GM23338 (cell line): ENCODE results near the gene NUMBL. TPM values are rescaled to one million over a fixed set of nuclear protein-coding genes. Genes with fewer than 3 reads are reported as not detected.

Experiments
- ATAC-seq: fragments of 200-7000 bp; cut with Tn5 transposase; 3 replicates; pipeline ENCODE4 v1.9.1; 2020
- DNase-seq: peaks from one replicate; pipeline ENCODE4 v3.0.0-alpha.2; 2015; ENCODE audit warnings: low spot score
- H2AFZ ChIP-seq: fragments of 200-600 bp; sonication (generic); 2 replicates; pipeline ENCODE4 v1.8.0; 2016; ENCODE audit warnings: antibody characterized with exemption, mild to moderate bottlenecking, moderate library complexity
- H3F3A ChIP-seq: fragments of 200-600 bp; sonication (generic); replicated peaks from 2 replicates; pipeline ENCODE4 v1.8.0; 2017; ENCODE audit warnings: antibody characterized with exemption, mixed run types, low read depth
- H3K27ac ChIP-seq: fragments of 200-600 bp; sonication (generic); 2 replicates; pipeline ENCODE4 v1.6.1; 2016; ENCODE audit warnings: low read depth
- H3K27me3 ChIP-seq: fragments of 200-600 bp; sonication (generic); 2 replicates; pipeline ENCODE4 v1.8.0; 2016; ENCODE audit warnings: mild to moderate bottlenecking, mixed run types, moderate library complexity; ENCODE audit not compliant: insufficient read depth
- H3K36me3 ChIP-seq: fragments of 200-600 bp; sonication (generic); 2 replicates; pipeline ENCODE4 v1.8.0; 2016; ENCODE audit warnings: mild to moderate bottlenecking; ENCODE audit not compliant: insufficient read depth
- H3K4me1 ChIP-seq: fragments of 200-600 bp; sonication (generic); 2 replicates; pipeline ENCODE4 v1.8.0; 2016; ENCODE audit warnings: mild to moderate bottlenecking, moderate library complexity; ENCODE audit not compliant: insufficient read depth
- H3K4me2 ChIP-seq: fragments of 200-600 bp; sonication (generic); 2 replicates; pipeline ENCODE4 v1.7.1; 2017; ENCODE audit warnings: mixed run types
- H3K4me3 ChIP-seq: fragments of 200-600 bp; sonication (generic); 2 replicates; pipeline ENCODE4 v1.6.1; 2016; ENCODE audit warnings: mixed run types
- H3K79me2 ChIP-seq: fragments of 200-600 bp; sonication (generic); replicated peaks from 2 replicates; pipeline ENCODE4 v1.8.0; 2017; ENCODE audit warnings: mild to moderate bottlenecking; ENCODE audit not compliant: insufficient read depth
- H3K9me2 ChIP-seq: fragments of 200-600 bp; sonication (generic); 2 replicates; pipeline ENCODE4 v1.8.0; 2017; ENCODE audit not compliant: insufficient read depth
- H4K20me1 ChIP-seq: fragments of 200-600 bp; sonication (generic); replicated peaks from 2 replicates; pipeline ENCODE4 v1.8.0; 2017; ENCODE audit warnings: mild to moderate bottlenecking; ENCODE audit not compliant: insufficient read depth
- H3K27ac Mint-ChIP-seq: 2 replicates; pipeline ENCODE4 v1.8.0; 2020; ENCODE audit warnings: inconsistent platforms, mild to moderate bottlenecking, moderate library complexity, mixed read lengths
- H3K27me3 Mint-ChIP-seq: 3 replicates; pipeline ENCODE4 v1.8.0; 2022; ENCODE audit warnings: low read depth, mild to moderate bottlenecking, moderate library complexity, mixed read lengths, inconsistent platforms; ENCODE audit not compliant: insufficient read depth, poor library complexity
- H3K36me3 Mint-ChIP-seq: 3 replicates; pipeline ENCODE4 v1.8.0; 2021; ENCODE audit warnings: low read depth, mild to moderate bottlenecking, inconsistent platforms, moderate library complexity, mixed read lengths
- H3K4me1 Mint-ChIP-seq: 3 replicates; pipeline ENCODE4 v1.8.0; 2020; ENCODE audit warnings: mild to moderate bottlenecking, inconsistent platforms, mixed read lengths
- H3K4me3 Mint-ChIP-seq: 3 replicates; pipeline ENCODE4 v1.8.0; 2021; ENCODE audit warnings: moderate library complexity, mild to moderate bottlenecking, inconsistent platforms, mixed read lengths
- H3K9me3 Mint-ChIP-seq: 3 replicates; pipeline ENCODE4 v1.8.0; 2020; ENCODE audit warnings: moderate library complexity, mild to moderate bottlenecking, inconsistent platforms, mixed read lengths
- CREB1 ChIP-seq: fragments of 250-450 bp; sonication (Bioruptor Pico); IDR thresholded peaks from 2 replicates; pipeline ENCODE4 v1.5.0; 2020; ENCODE audit warnings: low read depth, mild to moderate bottlenecking, moderate library complexity
- CTCF ChIP-seq, 2 experiments: fragments of 200-600 bp in 1 of 2; sonication (generic) in 1 of 2; conservative IDR thresholded peaks; 2 replicates each; pipeline versions ENCODE4 v1.5.1 to v1.6.1; 2016 to 2017; ENCODE audit warnings: antibody characterized with exemption in 2 of 2, low read depth in 2 of 2, mild to moderate bottlenecking in 2 of 2, moderate library complexity in 1 of 2
- ETS1 ChIP-seq: IDR thresholded peaks from 2 replicates; pipeline ENCODE4 v1.6.1; 2016; ENCODE audit warnings: antibody characterized with exemption
- EZH2 ChIP-seq: fragments of 200-600 bp; sonication (generic); IDR thresholded peaks from one replicate; pipeline ENCODE4 v1.8.0; 2017; ENCODE audit warnings: antibody characterized with exemption, mild to moderate bottlenecking, low read depth; ENCODE audit not compliant: unreplicated experiment
- JUNB ChIP-seq: IDR thresholded peaks from one replicate; pipeline ENCODE4 v1.6.1; 2016; ENCODE audit warnings: antibody characterized with exemption; ENCODE audit not compliant: unreplicated experiment
- POLR2AphosphoS5 ChIP-seq: IDR thresholded peaks from 2 replicates; pipeline ENCODE4 v1.6.1; 2016; ENCODE audit warnings: antibody characterized with exemption, low read depth
- REST ChIP-seq: IDR thresholded peaks from one replicate; pipeline ENCODE4 v1.6.1; 2018; ENCODE audit warnings: antibody characterized with exemption; ENCODE audit not compliant: unreplicated experiment
- ZNF331 ChIP-seq: fragments of 250-450 bp; sonication (Bioruptor Pico); IDR thresholded peaks from 2 replicates; pipeline ENCODE4 v1.5.0; 2020; ENCODE audit warnings: low read depth, mild to moderate bottlenecking, moderate library complexity
- ZNF462 ChIP-seq: fragments of 250-450 bp; sonication (Bioruptor Pico); IDR thresholded peaks from 2 replicates; pipeline ENCODE4 v1.5.0; 2020; ENCODE audit warnings: mild to moderate bottlenecking, moderate library complexity
- polyA plus RNA-seq: library from polyadenylated mRNA; unstranded; fragments of >200 nt; fragmentation: Nextera tagmentation; extraction: Ambion mirVana; gene quantifications from 2 replicates; pipeline ENCODE4 v1.2.1, GENCODE V29; 2016
- total RNA-seq: library from RNA; depleted of rRNA; stranded (reverse); fragments of >200 nt; shearing (Covaris generic); gene quantifications from 2 replicates; pipeline ENCODE4 v1.2.3, GENCODE V29; 2014

The NUMBL gene
- total and polyA plus RNA-seq, 2 experiments from 2014 or later, result 8.5 to 28.5 TPM

- H3K27ac Mint-ChIP-seq, result no peak overlapping the region
- no peak for DNase-seq
- no peaks in the 10 kb centered on the region for H3K9me2 ChIP-seq
- no peaks in the 10 kb centered on the region for H3F3A ChIP-seq
- no peak overlapping the region for H3K27ac ChIP-seq
- no peak overlapping the region for H3K4me2 ChIP-seq
- no peak for ATAC-seq
- H3K9me3 Mint-ChIP-seq, result no peaks in the 10 kb centered on the region
- H3K4me1 Mint-ChIP-seq, result no peaks in the 10 kb centered on the region
- H3K4me3 Mint-ChIP-seq, result no peak overlapping the region
- H3K27me3 ChIP-seq, result no peaks in the 10 kb centered on the region
- no peaks in the 10 kb centered on the region for H3K79me2 ChIP-seq
- TF ChIP-seq ZNF462 (CRISPR knock-in tag), result no peak
- no peak for TF ChIP-seq REST
- no peak for TF ChIP-seq CREB1 (CRISPR knock-in tag)
- no peak for TF ChIP-seq CTCF (conservative IDR thresholded peaks at IDR 0.05; ENCODE audit: low read depth in 2 of 2)
- no peak for TF ChIP-seq ETS1
- no peak for TF ChIP-seq EZH2
- TF ChIP-seq POLR2AphosphoS5, result no peak
- no peak for TF ChIP-seq JUNB
- no peak for TF ChIP-seq ZNF331 (CRISPR knock-in tag)
- no peak overlapping the region for H2AFZ ChIP-seq
- no peaks in the 10 kb centered on the region for H4K20me1 ChIP-seq
- H3K27me3 Mint-ChIP-seq, result no peaks in the 10 kb centered on the region
- H3K36me3 Mint-ChIP-seq, result peaks cover 39% of the 10 kb centered on the region
- H3K36me3 ChIP-seq, result peaks cover 15% of the 10 kb centered on the region; the same call in 1 of the 2 replicates
- H3K4me3 ChIP-seq, result no peak overlapping the region
- no peaks in the 10 kb centered on the region for H3K4me1 ChIP-seq
These were observed 17.7 kb downstream of the NUMBL start for GRCh38 chr19:40672573-40673299.
